IMR-90 (cell line): Measurements from ENCODE around the gene MLANA. TPM values are rescaled to one million over a fixed set of nuclear protein-coding genes. Genes with fewer than 3 reads are reported as not detected.

Experiments used
- ATAC-seq: fragments of 200-7000 bp; cut with Tn5 transposase; 2 replicates; pipeline ENCODE4 v1.9.1; 2020; ENCODE audit warnings: low read depth, mild to moderate bottlenecking, moderate library complexity
- BruUV-seq: library from RNA; stranded (reverse); fragments of 400-500 nt; replicated peaks from 2 replicates; lab custom pipeline; 2021; lab: Mats Ljungman, UMichigan
- CTCF ChIA-PET: fragments of 300-600 bp; formaldehyde crosslinking; extraction: SDS; loops from one replicate; lab custom pipeline; 2021; ENCODE audit warnings: antibody characterized with exemption; lab: Yijun Ruan, JAX
- POLR2A ChIA-PET: fragments of 300-600 bp; sonication (Branson Sonifier 250); formaldehyde crosslinking; loops from one replicate; lab custom pipeline; 2022; ENCODE audit warnings: antibody characterized with exemption; ENCODE audit not compliant: unreplicated experiment; lab: Charles Lee
- DNase-seq: peaks from one replicate; pipeline ENCODE4 v3.0.0; 2013
- H2AFZ ChIP-seq: replicated peaks from 2 replicates; pipeline ENCODE3; 2013; ENCODE audit warnings: low read length, mild to moderate bottlenecking; ENCODE audit not compliant: poor library complexity
- H2AK5ac ChIP-seq: 2 replicates; pipeline ENCODE4 v1.6.1; 2013; ENCODE audit warnings: low read depth, low read length, inconsistent platforms
- H2AK9ac ChIP-seq: replicated peaks from 2 replicates; pipeline ENCODE3; 2013; ENCODE audit warnings: mild to moderate bottlenecking, low read depth, low read length, moderate library complexity; ENCODE audit not compliant: poor library complexity
- H2BK120ac ChIP-seq: 2 replicates; pipeline ENCODE4 v1.6.1; 2013; ENCODE audit warnings: low read depth, low read length, inconsistent platforms
- H2BK15ac ChIP-seq: 3 replicates; pipeline ENCODE4 v1.6.1; 2013; ENCODE audit warnings: low read depth, low read length, inconsistent platforms
- H2BK20ac ChIP-seq: 2 replicates; pipeline ENCODE4 v1.6.1; 2013; ENCODE audit warnings: low read depth, mild to moderate bottlenecking, inconsistent platforms, low read length, moderate library complexity
- H2BK5ac ChIP-seq: 2 replicates; pipeline ENCODE4 v1.6.1; 2013; ENCODE audit warnings: mild to moderate bottlenecking, low read depth, low read length, inconsistent platforms; ENCODE audit not compliant: poor library complexity, severe bottlenecking
- H3K14ac ChIP-seq: replicated peaks from 2 replicates; pipeline ENCODE4 v1.6.1; 2013; ENCODE audit warnings: low read depth, low read length, inconsistent platforms
- H3K18ac ChIP-seq: 2 replicates; pipeline ENCODE4 v1.6.1; 2013; ENCODE audit warnings: low read depth, low read length, control low read depth
- H3K23ac ChIP-seq: 2 replicates; pipeline ENCODE4 v1.6.1; 2013; ENCODE audit warnings: low read depth, low read length, inconsistent platforms
- H3K27ac ChIP-seq: 2 replicates; pipeline ENCODE4 v1.5.1; 2013; ENCODE audit warnings: mild to moderate bottlenecking, control low read depth, low read length; ENCODE audit not compliant: insufficient read depth
- H3K27me3 ChIP-seq: 2 replicates; pipeline ENCODE4 v1.6.1; 2013; ENCODE audit warnings: low read length; ENCODE audit not compliant: control insufficient read depth, insufficient read depth
- H3K36me3 ChIP-seq: 2 replicates; pipeline ENCODE4 v1.6.1; 2013; ENCODE audit warnings: low read length, mixed read lengths; ENCODE audit not compliant: control insufficient read depth, insufficient read depth
- H3K4ac ChIP-seq: 2 replicates; pipeline ENCODE4 v1.6.1; 2013; ENCODE audit warnings: low read depth, low read length, inconsistent platforms
- H3K4me1 ChIP-seq: 2 replicates; pipeline ENCODE4 v1.6.1; 2013; ENCODE audit warnings: low read length, mixed read lengths; ENCODE audit not compliant: control insufficient read depth, insufficient read depth
- H3K4me2 ChIP-seq: 2 replicates; pipeline ENCODE4 v1.6.1; 2013; ENCODE audit warnings: low read depth, mild to moderate bottlenecking, control low read depth, low read length, moderate library complexity
- H3K4me3 ChIP-seq: 2 replicates; pipeline ENCODE4 v1.5.1; 2013; ENCODE audit warnings: low read depth, mild to moderate bottlenecking, control low read depth, low read length, moderate library complexity; ENCODE audit not compliant: insufficient read depth
- H3K56ac ChIP-seq: 2 replicates; pipeline ENCODE4 v1.6.1; 2013; ENCODE audit warnings: low read length, inconsistent platforms; ENCODE audit not compliant: insufficient read depth; ENCODE audit errors: extremely low read depth
- H3K79me1 ChIP-seq, 2 experiments: 2 replicates each; pipeline ENCODE4 v1.6.1; 2013; ENCODE audit warnings: low read length in 2 of 2, inconsistent platforms in 1 of 2, low read depth in 1 of 2
- H3K9ac ChIP-seq: 2 replicates; pipeline ENCODE4 v1.6.1; 2013; ENCODE audit warnings: low read depth, low read length, control low read depth
- H3K9me1 ChIP-seq: 2 replicates; pipeline ENCODE4 v1.6.1; 2013; ENCODE audit warnings: low read length, inconsistent platforms; ENCODE audit not compliant: insufficient read depth
- H3K9me3 ChIP-seq: 2 replicates; pipeline ENCODE4 v1.6.1; 2013; ENCODE audit warnings: low read length; ENCODE audit not compliant: control insufficient read depth, insufficient read depth
- H4K20me1 ChIP-seq: 2 replicates; pipeline ENCODE4 v1.6.1; 2013; ENCODE audit warnings: low read length, inconsistent platforms; ENCODE audit not compliant: insufficient read depth
- H4K5ac ChIP-seq: 2 replicates; pipeline ENCODE4 v1.6.1; 2013; ENCODE audit warnings: mild to moderate bottlenecking, low read depth, low read length, control low read depth
- H4K8ac ChIP-seq, 2 experiments: 2 replicates each; pipeline ENCODE4 v1.6.1; 2013; ENCODE audit warnings: low read depth in 2 of 2, low read length in 2 of 2, control low read depth in 1 of 2, inconsistent platforms in 1 of 2
- H4K91ac ChIP-seq: 2 replicates; pipeline ENCODE4 v1.6.1; 2013; ENCODE audit warnings: low read depth, low read length, inconsistent platforms; ENCODE audit not compliant: insufficient read depth
- FOS ChIP-seq: fragments of 150-350 bp; IDR thresholded peaks from 2 replicates; pipeline ENCODE4 v1.6.1; 2016; ENCODE audit warnings: low read depth, low read length
- MXI1 ChIP-seq: IDR thresholded peaks from 2 replicates; pipeline ENCODE4 v1.6.1; 2012; ENCODE audit warnings: low read depth, mild to moderate bottlenecking, low read length, moderate library complexity, borderline replicate concordance
- RAD21 ChIP-seq: IDR thresholded peaks from 2 replicates; pipeline ENCODE4 v1.6.1; 2012; ENCODE audit warnings: low read length, improper control_type of control experiment
- WGBS, 2 experiments: methylation state at CpG; one replicate each; pipeline versions ENCODE4 v1.1.5 to v1.1.7; 2013; ENCODE audit warnings: missing lambda C conversion rate in 2 of 2; ENCODE audit not compliant: insufficient read length in 1 of 2; ENCODE audit errors: extremely low coverage in 2 of 2; 5-methylcytosine and 5-hydroxymethylcytosine counted together
- dilution Hi-C: fragments of 300-500 bp; cut with HindIII; formaldehyde crosslinking; loops from one replicate; pipeline ENCODE4 v1.14.3; 2018; ENCODE audit warnings: low sequenced_read_pairs; ENCODE audit not compliant: unreplicated experiment
- in situ Hi-C: fragments of 300-500 bp; cut with MboI; formaldehyde crosslinking; loops from 3 replicates; pipeline ENCODE4 v1.14.3; 2019; ENCODE audit warnings: low sequenced_read_pairs, inconsistent platforms, mixed read lengths
- intact Hi-C: fragments of 100-400 bp; cut with micrococcal nuclease; formaldehyde crosslinking; loops from 2 replicates; pipeline ENCODE4 v1.10.0; 2022
- polyA plus RNA-seq, 3 experiments: library from polyadenylated mRNA; depleted of rRNA; stranded (reverse); fragments of >200 nt; gene quantifications; 2 replicates each; pipeline ENCODE4 v1.2.3, GENCODE V29; 2012; ENCODE audit warnings: low replicate concordance in 1 of 3
- total RNA-seq: library from RNA; depleted of rRNA; stranded (reverse); fragments of >200 nt; gene quantifications from 2 replicates; pipeline ENCODE4 v1.2.3, GENCODE V29; 2012

Gene MLANA
- total and polyA plus RNA-seq, 2 of the 4 experiments (the other 2 are of a cell fraction) = not detected

- in situ Hi-C loops (no loop called here), intact Hi-C loops (no loop called here), dilution Hi-C loops (no loop called here)
- no TSS peak for BruUV-seq
- H3K27ac ChIP-seq = no peak overlapping the region
- H2BK120ac ChIP-seq = no peak overlapping the region
- peaks cover 8% of the 10 kb centered on the region for H3K9me1 ChIP-seq
- H4K5ac ChIP-seq = no peak overlapping the region
- no peaks in the 10 kb centered on the region for H3K79me1 ChIP-seq
- TF ChIP-seq FOS (no peak), RAD21 (no peak), MXI1 (no peak)
- H3K4me1 ChIP-seq = no peaks in the 10 kb centered on the region
- no peak overlapping the region for H3K14ac ChIP-seq
- H3K4me3 ChIP-seq = no peak overlapping the region
- no peaks in the 10 kb centered on the region for H4K20me1 ChIP-seq
- no peak overlapping the region for H3K4me2 ChIP-seq
- H3K4ac ChIP-seq = no peak overlapping the region
- no peak overlapping the region for H3K18ac ChIP-seq
- 100% methylated on average over 1 of the region's 4 CpGs; no CpG with 5 or more reads in 1 of the 2 experiments for WGBS, 2 experiments
- H2BK5ac ChIP-seq = no peak overlapping the region
- no peak overlapping the region for H4K91ac ChIP-seq
- no peak overlapping the region for H2BK20ac ChIP-seq
- H4K8ac ChIP-seq = no peak overlapping the region
- ATAC-seq = no peak
- CTCF ChIA-PET = no interaction called here
- H3K36me3 ChIP-seq = peaks cover 12% of the 10 kb centered on the region
- no peak overlapping the region for H2AFZ ChIP-seq
- POLR2A ChIA-PET = interaction anchor here (0.5 kb wide), 1 partner anchor 163 kb away, joined by 8 read pairs; no protein-coding TSS in a partner anchor
- no peak overlapping the region for H2BK15ac ChIP-seq
- H3K9ac ChIP-seq = no peak overlapping the region
- no peaks in the 10 kb centered on the region for H3K27me3 ChIP-seq
- no peak overlapping the region for H3K23ac ChIP-seq
- DNase-seq = no peak
- no peak overlapping the region for H2AK5ac ChIP-seq
- H3K9me3 ChIP-seq = no peaks in the 10 kb centered on the region
- no peak overlapping the region for H2AK9ac ChIP-seq
- H3K56ac ChIP-seq = no peak overlapping the region
Measured at GRCh38 chr9:5917273-5917672, 26.6 kb downstream of the MLANA start.
